ENCODE results near the gene OR56A3. TPM values are rescaled to one million over a fixed set of nuclear protein-coding genes. Genes with fewer than 3 reads are reported as not detected.

OR56A3 gene
- total RNA-seq (not detected), polyA plus RNA-seq (not detected)

- DNase-seq: no peak
- TF ChIP-seq EP300 (IDR thresholded peaks at IDR 0.05) (no peak), POLR2A (IDR thresholded peaks at IDR 0.05) (no peak)
- Histone ChIP-seq H3K4me1 (no peaks in the 10 kb centered on the region), H3K27me3 (no peaks in the 10 kb centered on the region), H3K36me3 (no peaks in the 10 kb centered on the region), H3K9me3 (no peaks in the 10 kb centered on the region), H3K4me3 (no peak within 1 kb of the TSS), H3K27ac (no peak within 1 kb of the TSS)
- intact Hi-C loops (cut with DNase I): no loop called here
- 84 to 86% methylated on average over 3 of the region's 3 CpGs for WGBS, 2 donors
These were observed at the start of gene OR56A3 for GRCh38 chr11:5941951-5942350. TSS of gene OR56A3 (plus strand) at chr11:5942251. CDS start at chr11:5947347, 5,096 bp downstream.

GRCh38 chr11:5892908-5893307 lies 49.1 kb upstream of the OR56A3 start, which contains the start of gene OR52E5:
TSS of gene OR52E5 (plus strand) at chr11:5893208. CDS start at chr11:5900777, 7,569 bp downstream.
- Histone ChIP-seq H3K27me3 (no peaks in the 10 kb centered on the region), H3K4me3 (no peak within 1 kb of the TSS), H3K4me1 (no peaks in the 10 kb centered on the region), H3K36me3 (no peaks in the 10 kb centered on the region), H3K27ac (no peak within 1 kb of the TSS), H3K9me3 (no peaks in the 10 kb centered on the region)
- no peak for DNase-seq
- TF ChIP-seq POLR2AphosphoS5 (IDR thresholded peaks at IDR 0.05): no peak
- no peak for TF ChIP-seq POLR2A (IDR thresholded peaks at IDR 0.05)
- no peak for TF ChIP-seq CTCF (IDR thresholded peaks at IDR 0.05)
- no peak for TF ChIP-seq EP300 (IDR thresholded peaks at IDR 0.05)
- 90 to 93% methylated on average over 3 of the region's 3 CpGs for WGBS, 2 donors
- intact Hi-C loops (cut with DNase I): no loop called here

GRCh38 chr11:5899534-5899933 lies 42.5 kb upstream of the OR56A3 start:
- TF ChIP-seq POLR2AphosphoS5 (IDR thresholded peaks at IDR 0.05): no peak
- no peak for TF ChIP-seq EP300 (IDR thresholded peaks at IDR 0.05)
- no peak for TF ChIP-seq CTCF (IDR thresholded peaks at IDR 0.05)
- TF ChIP-seq POLR2A (IDR thresholded peaks at IDR 0.05): no peak
- DNase-seq: no peak
- Histone ChIP-seq H3K36me3 (no peaks in the 10 kb centered on the region), H3K9me3 (no peaks in the 10 kb centered on the region), H3K27ac (no peak overlapping the region), H3K4me1 (no peaks in the 10 kb centered on the region), H3K27me3 (no peaks in the 10 kb centered on the region), H3K4me3 (no peak overlapping the region)
- 86 to 92% methylated on average over 2 of the region's 2 CpGs for WGBS, 2 donors
- intact Hi-C loops (cut with DNase I): no loop called here

- H3K27me3 ChIP-seq: no peaks in the 10 kb centered on the region
- H3K27ac ChIP-seq: no peak overlapping the region
- no peak overlapping the region for H3K4me3 ChIP-seq
- DNase-seq: no peak
- intact Hi-C loops (cut with DNase I): no loop called here
- no peak for TF ChIP-seq POLR2AphosphoS5 (IDR thresholded peaks at IDR 0.05)
- TF ChIP-seq CTCF (IDR thresholded peaks at IDR 0.05): no peak
- no peak for TF ChIP-seq POLR2A (IDR thresholded peaks at IDR 0.05)
- TF ChIP-seq EP300 (IDR thresholded peaks at IDR 0.05): no peak
- 79 to 83% methylated on average over 2 of the region's 2 CpGs for WGBS, 2 donors
- no peaks in the 10 kb centered on the region for H3K9me3 ChIP-seq
- no peaks in the 10 kb centered on the region for H3K36me3 ChIP-seq
- H3K4me1 ChIP-seq: no peaks in the 10 kb centered on the region
These were observed 31.5 kb upstream of the OR56A3 start for GRCh38 chr11:5910540-5910939.

- DNase-seq: no peak
- no peaks in the 10 kb centered on the region for H3K27me3 ChIP-seq
These were observed 19.2 kb upstream of the OR56A3 start for GRCh38 chr11:5922749-5923426.

More at GRCh38 chr11:5922749-5923426, 19.2 kb upstream of the OR56A3 start:
- Histone ChIP-seq H3K27ac (no peak overlapping the region), H3K9me3 (peaks cover 0 to 3% (median 2%) of the 10 kb centered on the region in 4 donors), H3K4me3 (no peak overlapping the region), H3K4me1 (no peaks in the 10 kb centered on the region), H3K36me3 (no peaks in the 10 kb centered on the region)
- intact Hi-C loops (cut with DNase I): no loop called here
- TF ChIP-seq CTCF (IDR thresholded peaks at IDR 0.05) (no peak), POLR2AphosphoS5 (IDR thresholded peaks at IDR 0.05) (no peak), POLR2A (IDR thresholded peaks at IDR 0.05) (no peak), EP300 (IDR thresholded peaks at IDR 0.05) (no peak)
- 71 to 83% methylated on average over 2 of the region's 2 CpGs for WGBS, 2 donors
